Cerebellar cortex (tissue), 1 donor: ENCODE measurements around the gene HTR2A.

Experiments
- DNase-seq: peaks from one replicate; pipeline ENCODE4 v3.0.0-alpha.2; 2015; ENCODE audit warnings: low spot score

HTR2A gene

GRCh38 chr13:46868091-46868490, 28.8 kb downstream of the HTR2A start:
- no peak for DNase-seq

- DNase-seq: no peak
Measured at GRCh38 chr13:46866150-46866549, 30.7 kb downstream of the HTR2A start.

GRCh38 chr13:46864941-46865340, 31.9 kb downstream of the HTR2A start:
- no peak for DNase-seq

GRCh38 chr13:46861959-46862358, 34.9 kb downstream of the HTR2A start:
- no peak for DNase-seq

DNA sequence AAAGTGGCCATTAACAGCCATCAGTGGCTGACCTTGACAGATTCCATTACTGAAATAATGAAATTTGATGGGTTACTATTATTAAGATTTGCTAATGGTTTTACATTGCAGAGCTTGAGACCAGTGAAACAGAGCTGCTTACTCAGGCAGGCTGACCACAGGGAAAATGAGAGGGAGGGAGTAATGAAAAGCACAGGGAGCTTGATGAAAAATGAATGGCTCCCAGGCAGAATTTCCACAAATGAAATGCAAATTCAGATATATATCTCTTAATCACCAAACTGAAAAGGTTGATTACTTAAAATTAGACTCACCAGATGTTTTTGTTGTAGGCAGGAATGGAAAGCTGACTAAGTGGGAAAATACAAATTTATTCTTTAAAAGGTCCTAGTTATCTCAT, 36.1 kb downstream of the HTR2A start:
- no peak for DNase-seq

DNA sequence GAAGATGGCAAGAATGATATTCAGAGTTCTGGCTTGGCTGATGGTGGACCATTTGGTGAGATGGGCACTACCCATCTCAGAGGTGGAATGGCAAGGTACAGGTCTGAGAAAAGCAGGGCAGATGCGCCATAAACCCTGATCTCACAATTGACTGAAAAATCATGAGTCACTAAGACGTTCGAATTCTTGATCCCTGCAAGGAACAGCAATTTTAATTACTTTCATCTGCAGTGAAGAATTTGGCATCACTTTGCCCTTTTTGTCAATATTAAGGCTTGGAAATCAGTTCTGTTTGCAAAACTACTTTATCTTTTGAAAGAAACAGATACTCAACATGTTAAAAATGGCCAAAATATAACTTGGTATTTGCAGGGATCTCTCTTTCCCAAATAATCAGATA, 38.1 kb downstream of the HTR2A start:
- DNase-seq: no peak

DNA sequence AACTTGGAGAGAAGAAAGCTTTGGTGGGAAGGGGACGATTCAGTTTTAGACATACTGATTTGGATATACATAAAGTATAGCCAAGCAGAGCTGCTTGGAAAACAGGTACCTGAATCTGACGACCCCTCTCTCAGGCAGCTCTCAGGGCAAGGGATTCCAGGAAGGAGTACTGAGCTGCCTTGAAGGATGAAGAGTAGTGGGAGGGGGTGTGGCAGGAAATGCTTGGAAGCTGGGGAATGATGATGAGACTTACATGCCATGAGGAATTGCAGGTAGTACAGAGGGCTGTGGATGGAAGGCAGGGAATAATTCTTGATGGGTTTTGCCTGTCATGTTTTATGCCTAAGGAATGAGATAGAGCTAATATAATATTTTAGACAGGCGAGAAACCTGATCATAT, 38.7 kb downstream of the HTR2A start:
- no peak for DNase-seq

DNA sequence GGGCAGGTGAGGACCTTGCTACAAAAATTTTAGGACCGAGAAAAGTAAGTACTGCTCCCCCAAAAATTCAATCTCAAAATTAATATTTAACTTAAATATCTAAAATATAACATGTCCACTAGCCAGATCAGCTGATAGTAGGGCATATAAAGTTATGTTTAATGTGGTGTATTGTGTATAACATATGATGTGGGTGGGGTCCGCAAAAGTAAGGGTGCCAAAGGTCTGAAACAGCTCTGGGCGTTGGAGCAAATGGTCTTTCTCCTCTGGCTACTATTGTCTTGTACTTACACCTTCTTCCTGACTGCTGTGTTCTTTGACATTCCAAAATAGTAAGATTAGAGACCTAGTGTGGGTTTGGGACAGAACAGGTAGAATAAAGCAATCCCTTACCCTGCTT, 41.2 kb downstream of the HTR2A start:
- DNase-seq: no peak

DNA sequence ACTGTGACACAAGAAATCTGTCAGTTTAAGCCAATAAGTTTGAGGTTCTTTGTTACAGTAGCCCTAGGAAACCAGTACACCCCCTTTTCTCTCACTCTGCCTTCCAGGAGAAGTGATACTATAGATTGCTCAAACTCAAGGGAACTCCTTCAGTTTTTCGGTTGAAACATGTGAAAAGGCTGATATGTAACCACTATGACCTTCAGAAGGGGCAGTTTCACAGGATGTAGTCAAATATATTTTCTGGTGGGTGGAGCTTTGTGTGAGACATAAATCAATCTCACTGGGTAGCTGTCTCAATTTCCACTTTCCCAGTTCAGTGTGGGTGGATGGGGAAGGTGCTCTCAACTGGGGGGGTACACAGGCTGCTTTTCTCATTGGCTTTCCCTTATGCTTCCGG, 41.7 kb downstream of the HTR2A start:
- no peak for DNase-seq

GRCh38 chr13:46852168-46852567, 44.7 kb downstream of the HTR2A start:
- no peak for DNase-seq

- no peak for DNase-seq
Measured at GRCh38 chr13:46850214-46850613, 46.6 kb downstream of the HTR2A start.

GRCh38 chr13:46846726-46847125, 50.1 kb downstream of the HTR2A start:
- DNase-seq: no peak

DNA sequence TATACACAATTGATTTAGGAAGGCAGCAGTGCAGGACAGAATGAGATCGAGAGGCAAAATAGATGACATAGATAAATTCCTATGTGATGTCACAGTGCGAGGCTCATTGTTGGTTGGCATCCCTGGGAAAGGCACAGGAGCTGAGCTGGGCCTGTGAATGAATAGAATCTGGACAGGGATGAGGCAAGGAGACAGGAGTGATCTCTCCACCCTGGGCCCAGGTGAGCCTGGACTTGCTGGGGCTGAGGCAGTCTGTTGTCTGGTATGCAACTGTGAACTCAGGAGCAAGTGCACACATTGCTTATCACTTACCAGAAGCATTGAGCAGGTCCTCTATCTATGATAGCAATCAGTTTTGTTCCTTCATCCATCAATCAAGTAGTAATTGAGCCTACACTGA, 51.7 kb downstream of the HTR2A start:
- no peak for DNase-seq

GRCh38 chr13:46844431-46844830, 52.4 kb downstream of the HTR2A start:
- DNase-seq: no peak

DNA sequence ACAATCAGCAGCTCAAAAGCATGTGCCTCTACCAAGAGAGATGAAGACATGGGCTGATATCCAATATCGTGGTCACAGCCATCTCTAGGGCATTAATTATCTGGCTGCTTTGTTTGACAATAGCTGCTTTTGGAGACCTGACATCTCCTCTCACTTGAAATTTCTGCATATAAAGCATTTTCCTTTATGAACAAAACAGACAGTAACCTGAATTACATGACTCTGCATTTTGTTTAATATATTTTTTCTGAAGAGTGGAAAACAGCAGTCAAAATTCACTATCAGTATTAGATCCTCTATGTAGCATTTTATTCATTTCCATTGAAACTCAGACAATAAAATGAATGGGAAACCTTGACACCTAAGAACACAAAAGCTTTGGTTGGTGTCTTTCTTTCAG, 57.5 kb downstream of the HTR2A start:
- DNase-seq: no peak

DNA sequence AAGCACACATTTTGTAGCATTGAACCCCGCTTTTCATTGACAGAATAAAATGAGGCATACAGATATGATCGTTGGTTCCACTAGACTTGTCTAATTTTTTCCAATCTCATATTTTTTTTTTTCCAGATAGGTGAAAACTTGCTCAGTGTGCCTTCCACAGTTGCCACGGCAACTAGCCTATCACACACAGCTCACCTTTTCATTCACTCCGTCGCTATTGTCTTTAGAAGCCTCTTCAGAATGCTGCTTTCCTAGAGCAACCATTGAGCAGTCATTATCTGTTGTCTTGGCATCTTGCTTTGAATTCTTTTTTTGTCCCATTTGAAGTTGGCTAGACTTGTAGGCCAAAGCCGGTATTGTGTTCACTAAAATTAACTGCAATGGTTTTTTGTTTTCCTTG, 62.2 kb downstream of the HTR2A start:
- no peak for DNase-seq

GRCh38 chr13:46831588-46832194, 65.2 kb downstream of the HTR2A start:
- DNase-seq: peak; percentile 43

DNA sequence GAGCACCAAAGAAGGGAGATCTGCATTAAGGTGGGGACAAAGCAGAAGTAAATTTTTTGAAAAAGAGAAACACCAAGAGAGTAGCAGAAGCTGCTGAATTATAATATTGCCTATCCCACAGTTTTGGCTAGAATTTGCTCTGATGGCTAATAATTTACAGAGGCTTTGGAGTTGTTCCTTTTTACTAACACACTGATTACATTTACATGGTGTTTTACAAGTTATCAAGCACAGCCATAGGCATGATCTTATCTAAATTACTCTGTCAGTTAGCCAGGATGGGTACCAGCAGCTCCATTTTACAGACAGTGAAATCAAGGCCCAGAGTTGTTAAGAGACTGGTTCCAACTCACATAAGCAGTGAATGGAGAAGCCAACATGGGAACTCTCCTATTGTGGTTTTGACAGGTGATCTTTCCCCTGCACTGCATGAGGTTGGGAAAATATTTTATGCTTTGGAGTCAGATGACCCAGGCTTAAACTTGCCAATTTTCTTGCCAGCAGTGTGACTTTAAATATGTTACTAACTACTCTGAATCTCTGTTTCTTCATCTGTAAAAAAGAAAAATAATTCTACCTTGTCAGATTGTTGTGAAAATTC, 66.3 kb downstream of the HTR2A start:
- DNase-seq: no peak

GRCh38 chr13:46822551-46822950, 74.3 kb downstream of the HTR2A start:
- DNase-seq: no peak

GRCh38 chr13:46817838-46818476, 78.9 kb downstream of the HTR2A start:
- DNase-seq: no peak

- no peak for DNase-seq
Measured at GRCh38 chr13:46817095-46817494, 79.8 kb downstream of the HTR2A start.

- DNase-seq: no peak
Measured at GRCh38 chr13:46816371-46816770, 80.5 kb downstream of the HTR2A start.

DNA sequence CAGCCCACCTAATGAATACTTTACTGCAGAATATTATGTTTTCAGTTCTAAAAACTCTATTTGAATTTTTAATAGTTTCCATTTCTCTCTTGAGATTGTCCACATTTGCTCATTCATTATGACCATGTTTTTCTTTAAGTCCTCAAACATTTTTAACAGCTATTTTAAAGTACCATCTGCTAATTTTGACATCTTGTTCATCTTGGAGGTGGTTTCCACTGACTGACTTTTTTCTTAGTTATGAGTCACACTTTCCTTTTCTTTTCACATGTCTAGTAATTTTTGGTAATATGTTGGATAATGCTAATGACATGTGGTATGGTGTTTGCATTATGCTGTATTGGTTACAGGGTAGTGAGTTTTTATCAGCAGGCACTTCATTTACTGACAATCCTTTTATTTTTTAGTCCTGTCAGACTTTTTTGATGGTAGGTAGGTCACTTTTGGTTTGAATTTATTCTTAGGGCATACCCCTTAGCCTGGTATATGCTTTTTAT, 84.5 kb downstream of the HTR2A start:
- no peak for DNase-seq

DNA sequence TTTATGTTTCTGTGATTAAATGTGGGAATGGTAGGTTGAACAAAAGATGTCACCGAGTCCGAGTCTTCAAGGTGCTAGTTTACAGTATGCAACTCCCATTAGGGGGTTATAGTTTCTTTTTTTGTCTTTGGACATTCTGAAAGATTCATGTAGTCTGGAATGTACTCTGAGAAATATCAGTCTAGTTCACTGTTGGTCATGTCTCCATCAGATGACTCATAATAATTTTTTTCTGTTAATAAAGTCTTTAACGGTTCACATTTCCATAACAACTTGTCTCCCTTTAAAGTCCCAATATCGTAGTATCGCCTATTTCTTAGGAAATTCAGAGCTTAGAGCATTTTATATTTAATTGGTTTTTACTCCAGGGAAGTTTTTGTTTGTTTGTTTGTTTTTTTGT, 86.4 kb downstream of the HTR2A start:
- no peak for DNase-seq
